ENCODE measurements around the gene EML2. TPM values are rescaled to one million over a fixed set of nuclear protein-coding genes. Genes with fewer than 3 reads are reported as not detected.

Gene EML2, protein sequence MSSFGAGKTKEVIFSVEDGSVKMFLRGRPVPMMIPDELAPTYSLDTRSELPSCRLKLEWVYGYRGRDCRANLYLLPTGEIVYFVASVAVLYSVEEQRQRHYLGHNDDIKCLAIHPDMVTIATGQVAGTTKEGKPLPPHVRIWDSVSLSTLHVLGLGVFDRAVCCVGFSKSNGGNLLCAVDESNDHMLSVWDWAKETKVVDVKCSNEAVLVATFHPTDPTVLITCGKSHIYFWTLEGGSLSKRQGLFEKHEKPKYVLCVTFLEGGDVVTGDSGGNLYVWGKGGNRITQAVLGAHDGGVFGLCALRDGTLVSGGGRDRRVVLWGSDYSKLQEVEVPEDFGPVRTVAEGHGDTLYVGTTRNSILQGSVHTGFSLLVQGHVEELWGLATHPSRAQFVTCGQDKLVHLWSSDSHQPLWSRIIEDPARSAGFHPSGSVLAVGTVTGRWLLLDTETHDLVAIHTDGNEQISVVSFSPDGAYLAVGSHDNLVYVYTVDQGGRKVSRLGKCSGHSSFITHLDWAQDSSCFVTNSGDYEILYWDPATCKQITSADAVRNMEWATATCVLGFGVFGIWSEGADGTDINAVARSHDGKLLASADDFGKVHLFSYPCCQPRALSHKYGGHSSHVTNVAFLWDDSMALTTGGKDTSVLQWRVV
- total RNA-seq (2022; extraction: Qiagen RNA extraction), result 19.2 to 28.2 TPM (median 25.7 TPM) in 5 replicates

DNA sequence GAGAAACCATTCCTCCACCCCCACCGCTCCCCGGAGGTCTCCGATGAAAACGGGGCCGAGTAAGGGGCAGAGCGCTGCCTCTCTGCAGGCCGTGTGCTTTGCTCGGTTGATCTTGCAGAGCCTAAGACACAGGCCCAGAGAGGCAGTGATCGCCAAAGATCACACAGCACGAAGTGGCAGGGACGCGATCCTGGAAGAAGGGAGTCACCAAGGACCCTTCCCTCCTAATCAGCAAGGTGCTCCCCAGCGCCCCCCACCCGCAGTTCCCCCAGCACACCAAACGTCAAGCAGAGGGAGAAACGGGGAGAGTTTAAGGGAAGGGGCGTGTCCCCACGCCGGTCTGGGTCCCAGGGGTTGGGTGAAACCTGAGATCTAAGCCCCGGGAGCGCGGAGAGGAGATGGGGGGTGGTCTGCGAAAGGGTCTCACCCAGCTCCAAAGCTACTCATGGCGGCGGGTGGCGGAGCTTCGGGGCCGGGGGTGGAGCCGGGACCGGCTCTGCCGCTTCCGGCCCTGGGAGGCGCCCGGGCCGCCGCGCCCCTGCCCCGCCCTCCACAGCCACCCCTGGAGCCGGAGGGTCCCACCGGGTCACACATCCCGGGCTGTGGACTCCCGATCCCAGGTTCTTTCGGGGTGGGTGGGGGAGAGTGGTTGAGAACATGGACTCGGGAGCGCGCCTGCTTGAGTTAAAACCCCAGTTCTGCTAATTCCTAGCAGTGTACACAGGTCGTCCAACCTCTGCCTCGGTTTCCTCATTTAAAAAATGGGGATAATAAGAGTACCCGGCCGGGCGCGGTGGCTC is at the start of gene EML2:
Gene EML2, minus strand, starts transcription at position 468 of the 800 bp plus-strand sequence. Its CDS starts 21 bp downstream, at position 447.

DNA sequence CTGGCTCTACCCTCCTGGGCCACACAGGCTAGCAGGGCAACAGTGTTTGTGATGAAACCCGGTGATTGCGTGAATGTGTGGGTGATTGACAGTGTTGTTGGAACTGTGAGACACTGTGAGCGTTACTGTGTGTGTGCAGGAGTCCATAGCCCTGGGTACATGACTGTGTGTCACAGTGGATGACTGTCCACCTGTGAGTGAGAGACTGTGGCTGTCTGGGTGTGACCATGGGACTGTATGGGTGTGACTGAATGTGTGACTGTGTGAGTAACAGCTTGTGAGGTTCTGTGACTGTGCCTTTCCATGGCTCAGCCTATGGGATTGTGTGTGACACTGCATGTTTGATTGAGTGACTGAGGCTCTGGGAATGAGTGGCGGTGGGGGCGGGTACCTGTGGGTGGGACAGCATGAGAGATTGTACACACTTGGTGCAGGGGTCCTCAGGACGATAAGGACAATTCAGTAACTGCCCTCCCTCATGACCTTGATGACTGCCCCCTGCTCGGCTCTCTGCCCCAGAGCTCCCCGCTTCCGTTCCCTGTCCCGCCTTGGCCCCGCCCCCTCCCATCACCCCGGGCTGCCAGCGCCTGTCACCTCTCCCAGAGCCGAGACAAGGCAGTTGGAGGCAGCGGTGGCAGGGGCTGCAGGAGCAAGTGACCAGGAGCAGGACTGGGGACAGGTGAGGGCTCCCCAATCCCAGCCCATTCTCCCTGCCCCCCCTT is 28.6 kb upstream of the EML2 start, which contains the start of gene GIPR:
Gene GIPR, plus strand, starts transcription at position 602 of the 722 bp plus-strand sequence. CDS start 1,300 bp downstream, outside the sequence.

GRCh38 chr19:45601524-45602374 is 37.4 kb downstream of the EML2 start, which contains the start of gene GPR4:
Gene GPR4, minus strand, starts transcription at chr19:45602212. Its CDS starts 10,346 bp downstream, at chr19:45591866.

GRCh38 chr19:45584332-45585157 is 54.7 kb downstream of the EML2 start, which contains the start of gene OPA3:
Gene OPA3, minus strand, starts transcription at chr19:45584802. Its CDS starts 38 bp downstream, at chr19:45584764.

Other genes starting within 250 kb of the EML2 start
- gene PPP1R13L, start 234.3 kb downstream of the EML2 start, total RNA-seq (2022; extraction: Qiagen RNA extraction), result 29.4 to 40.5 TPM (median 30.3 TPM) in 5 replicates
- 41.9 to 52.7 TPM (median 46.6 TPM) in 5 replicates for gene POLR1G, start 232.8 kb downstream of the EML2 start, total RNA-seq (2022; extraction: Qiagen RNA extraction)
- 127 to 168 TPM (median 156 TPM) in 5 replicates for gene ERCC1, start 215.5 kb downstream of the EML2 start, total RNA-seq (2022; extraction: Qiagen RNA extraction)
- gene FOSB, start 171.4 kb downstream of the EML2 start, total RNA-seq (2022; extraction: Qiagen RNA extraction), result 11.7 to 21.6 TPM (median 17.1 TPM) in 5 replicates
- 9.0 to 13.7 TPM (median 11.1 TPM) in 5 replicates for gene RTN2, start 142.3 kb downstream of the EML2 start, total RNA-seq (2022; extraction: Qiagen RNA extraction)
- 6.4 to 8.3 TPM (median 7.8 TPM) in 5 replicates for gene PPM1N, start 141.0 kb downstream of the EML2 start, total RNA-seq (2022; extraction: Qiagen RNA extraction)
- gene VASP, start 131.9 kb downstream of the EML2 start, total RNA-seq (2022; extraction: Qiagen RNA extraction), result 120 to 159 TPM (median 139 TPM) in 5 replicates
- 11.0 to 18.1 TPM (median 16.8 TPM) in 5 replicates for gene OPA3, start 54.6 kb downstream of the EML2 start, total RNA-seq (2022; extraction: Qiagen RNA extraction)
- gene GPR4, start 37.2 kb downstream of the EML2 start, total RNA-seq (2022; extraction: Qiagen RNA extraction), result 0.06 to 0.13 TPM (median 0.10 TPM) in 5 replicates
- 1.7 to 4.0 TPM (median 3.3 TPM) in 5 replicates for gene GIPR, start 28.8 kb upstream of the EML2 start, total RNA-seq (2022; extraction: Qiagen RNA extraction)
- gene SNRPD2, start 52.6 kb upstream of the EML2 start, total RNA-seq (2022; extraction: Qiagen RNA extraction), result 781 to 943 TPM (median 789 TPM) in 5 replicates
- gene QPCTL, start 53.3 kb upstream of the EML2 start, total RNA-seq (2022; extraction: Qiagen RNA extraction), result 6.3 to 10.4 TPM (median 10.2 TPM) in 5 replicates
- gene FBXO46, start 91.5 kb upstream of the EML2 start, total RNA-seq (2022; extraction: Qiagen RNA extraction), result 8.8 to 10.7 TPM (median 10.6 TPM) in 5 replicates
- gene MEIOSIN, start 94.0 kb upstream of the EML2 start, total RNA-seq (2022; extraction: Qiagen RNA extraction), result 0.06 to 0.08 TPM (median 0.07 TPM) in 4 of 5 replicates, not detected in the other
- 18.9 to 34.0 TPM (median 32.5 TPM) in 5 replicates for gene SIX5, start 129.9 kb upstream of the EML2 start, total RNA-seq (2022; extraction: Qiagen RNA extraction)
- 37.3 to 58.8 TPM (median 54.3 TPM) in 5 replicates for gene DMPK, start 143.1 kb upstream of the EML2 start, total RNA-seq (2022; extraction: Qiagen RNA extraction)
- gene DMWD, start 153.4 kb upstream of the EML2 start, total RNA-seq (2022; extraction: Qiagen RNA extraction), result 22.5 to 40.0 TPM (median 39.5 TPM) in 5 replicates
- not detected in 5 replicates for gene RSPH6A, start 175.9 kb upstream of the EML2 start, total RNA-seq (2022; extraction: Qiagen RNA extraction)
- gene SYMPK, start 223.8 kb upstream of the EML2 start, total RNA-seq (2022; extraction: Qiagen RNA extraction), result 57.1 to 81.7 TPM (median 76.6 TPM) in 5 replicates
- gene FOXA3, start 224.9 kb upstream of the EML2 start, total RNA-seq (2022; extraction: Qiagen RNA extraction), result 0.74 to 1.1 TPM (median 0.83 TPM) in 5 replicates
- 23.0 to 37.6 TPM (median 37.2 TPM) in 5 replicates for gene IRF2BP1, start 246.7 kb upstream of the EML2 start, total RNA-seq (2022; extraction: Qiagen RNA extraction)

Data from A549 treated with CORT108297 at 1 μM for 4 hours (cell line).